Hepatocyte (in vitro differentiated cells): Measurements from ENCODE around the gene AK6.

Experiments
- CTCF ChIP-seq: fragments of 200-600 bp; sonication (generic); IDR thresholded peaks from 2 replicates; pipeline ENCODE4 v1.5.1; 2016; ENCODE audit warnings: antibody characterized with exemption, mild to moderate bottlenecking; ENCODE audit not compliant: poor library complexity
- EZH2 ChIP-seq: fragments of 200-600 bp; sonication (generic); IDR thresholded peaks from 2 replicates; pipeline ENCODE4 v1.6.1; 2016; ENCODE audit warnings: antibody characterized with exemption, mild to moderate bottlenecking, borderline replicate concordance

GRCh38 chr5:69335341-69335935 is 33.9 kb downstream of the AK6 start:
- TF ChIP-seq CTCF (no peak), EZH2 (no peak)
